GM10248 (cell line): ENCODE data around the gene DEPP1.

Experiments used
- CTCF ChIA-PET: fragments of 300-600 bp; sonication (Branson Sonifier 250); formaldehyde crosslinking; extraction: SDS; loops from one replicate; lab custom pipeline; 2021; ENCODE audit warnings: antibody characterized with exemption; lab: Yijun Ruan, JAX
- POLR2A ChIA-PET: fragments of 350-650 bp; sonication (Branson Sonifier 250); formaldehyde crosslinking; extraction: SDS; loops from one replicate; lab custom pipeline; 2020; ENCODE audit warnings: antibody characterized with exemption; lab: Yijun Ruan, JAX
- DNase-seq: peaks from one replicate; pipeline ENCODE4 v3.0.0; 2012; ENCODE audit errors: extremely low spot score
- TF ChIP-seq, protein P1 (sequence below): IDR thresholded peaks from 2 replicates; pipeline ENCODE4 v1.5.1; 2012; ENCODE audit warnings: mild to moderate bottlenecking, low read depth; ENCODE audit errors: extremely low read depth, missing control alignments, control extremely low read depth

Gene DEPP1

DNA sequence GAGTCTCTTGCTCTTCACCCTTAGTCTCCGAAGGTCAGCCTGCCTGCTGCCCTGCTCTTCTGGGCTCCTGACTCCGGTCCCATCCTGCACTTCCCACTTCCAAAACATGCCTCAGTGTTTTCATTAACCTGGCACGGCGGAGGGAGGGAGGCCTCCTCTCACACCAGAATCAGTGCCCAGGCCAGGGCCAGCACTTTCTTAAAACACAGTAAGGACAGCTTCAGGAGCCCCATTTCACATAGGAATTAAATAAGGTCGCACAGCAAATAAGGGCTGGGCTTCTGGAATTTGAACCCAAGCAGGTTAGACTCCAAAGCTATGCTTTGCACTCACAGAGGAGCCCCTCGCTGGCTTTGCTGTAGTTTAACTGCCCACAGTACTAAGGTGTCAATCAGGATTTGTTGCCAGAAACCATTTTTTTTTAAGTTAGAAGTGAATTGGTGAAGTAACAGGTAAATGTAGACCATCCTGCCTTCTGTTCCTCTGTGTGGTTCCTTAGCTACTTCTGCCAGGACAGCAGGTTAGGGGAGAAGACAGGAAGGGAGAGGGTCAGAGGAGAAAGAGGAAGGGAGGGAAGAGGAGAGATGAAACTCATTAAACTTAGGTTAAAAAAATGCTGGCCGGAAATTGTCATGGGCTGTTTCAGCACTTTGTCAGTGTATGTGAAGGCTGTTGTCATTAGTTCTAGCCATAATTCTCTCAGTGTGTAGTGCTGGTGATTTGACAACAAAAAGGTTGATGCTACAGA is 18.0 kb downstream of the DEPP1 start:
- TF ChIP-seq, protein P1, sequence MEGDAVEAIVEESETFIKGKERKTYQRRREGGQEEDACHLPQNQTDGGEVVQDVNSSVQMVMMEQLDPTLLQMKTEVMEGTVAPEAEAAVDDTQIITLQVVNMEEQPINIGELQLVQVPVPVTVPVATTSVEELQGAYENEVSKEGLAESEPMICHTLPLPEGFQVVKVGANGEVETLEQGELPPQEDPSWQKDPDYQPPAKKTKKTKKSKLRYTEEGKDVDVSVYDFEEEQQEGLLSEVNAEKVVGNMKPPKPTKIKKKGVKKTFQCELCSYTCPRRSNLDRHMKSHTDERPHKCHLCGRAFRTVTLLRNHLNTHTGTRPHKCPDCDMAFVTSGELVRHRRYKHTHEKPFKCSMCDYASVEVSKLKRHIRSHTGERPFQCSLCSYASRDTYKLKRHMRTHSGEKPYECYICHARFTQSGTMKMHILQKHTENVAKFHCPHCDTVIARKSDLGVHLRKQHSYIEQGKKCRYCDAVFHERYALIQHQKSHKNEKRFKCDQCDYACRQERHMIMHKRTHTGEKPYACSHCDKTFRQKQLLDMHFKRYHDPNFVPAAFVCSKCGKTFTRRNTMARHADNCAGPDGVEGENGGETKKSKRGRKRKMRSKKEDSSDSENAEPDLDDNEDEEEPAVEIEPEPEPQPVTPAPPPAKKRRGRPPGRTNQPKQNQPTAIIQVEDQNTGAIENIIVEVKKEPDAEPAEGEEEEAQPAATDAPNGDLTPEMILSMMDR, result no peak
- POLR2A ChIA-PET, result interaction anchor here (1.3 kb wide), 1 partner anchor 18 kb away, joined by 4 read pairs; the partner anchor contains the start of gene DEPP1
- DNase-seq, result no peak
- CTCF ChIA-PET, result interaction anchor here (5.1 to 14.0 kb wide), 4 partner anchors 8 to 26 kb away, joined by 29 to 151 read pairs (median 116); partner anchors contain the start of genes DEPP1 and RASSF4

- ChIA-PET CTCF (interaction anchor here (5.1 to 14.0 kb wide), 4 partner anchors 8 to 26 kb away, joined by 29 to 151 read pairs (median 116); partner anchors contain the start of genes DEPP1 and RASSF4), POLR2A (interaction anchor here (1.0 kb wide), 2 partner anchors 17 to 19 kb away, joined by 3 to 9 read pairs; partner anchors contain the start of gene DEPP1)
- DNase-seq, result no peak
- TF ChIP-seq, protein P1, result no peak
These were observed 18.5 kb downstream of the DEPP1 start for GRCh38 chr10:44960088-44960460.

DNA sequence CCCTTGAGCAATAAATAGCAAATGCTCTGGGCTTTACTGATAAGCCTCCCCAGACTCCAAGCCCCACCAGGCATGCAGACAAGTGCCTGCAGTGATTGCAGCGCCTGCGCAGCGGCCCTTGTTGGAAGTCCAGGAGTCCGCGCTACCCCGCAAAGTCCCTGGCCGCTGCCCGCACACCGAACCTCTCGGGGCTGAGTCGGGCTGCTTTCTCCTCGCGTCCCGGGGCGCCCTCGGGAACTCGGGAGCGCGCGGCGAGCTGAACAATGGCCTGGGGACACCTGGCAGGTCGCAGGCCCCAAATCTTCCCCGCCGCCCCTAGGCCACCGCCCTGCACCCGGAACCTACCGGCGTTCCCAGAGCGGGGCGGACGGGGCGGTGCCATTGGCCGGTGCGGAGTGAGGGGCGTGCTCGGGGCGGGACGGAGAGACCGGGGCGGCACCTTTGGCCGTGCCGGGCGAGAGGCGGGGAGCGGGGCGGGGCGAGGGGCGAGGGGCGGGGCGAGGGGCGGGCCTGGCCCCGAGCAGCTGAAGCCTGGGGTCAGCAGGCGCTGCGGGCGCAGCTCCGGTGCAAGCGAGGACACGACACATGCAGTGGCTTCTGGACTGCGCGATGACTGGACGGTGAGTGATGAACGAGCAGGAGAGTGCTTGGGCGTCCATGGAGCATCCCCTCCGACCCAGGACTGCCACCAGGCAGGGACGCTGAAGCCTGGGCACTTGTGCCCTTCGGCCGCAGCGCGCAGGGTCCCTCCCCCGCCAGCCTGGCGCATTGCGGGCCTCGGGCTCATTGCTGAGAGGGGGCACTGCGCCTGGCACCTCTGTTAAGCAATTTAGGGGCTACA is 19.1 kb downstream of the DEPP1 start, which contains the start of gene RASSF4:
Gene RASSF4, plus strand, starts transcription at position 556 of the 841 bp plus-strand sequence. CDS start 10,401 bp downstream, outside the sequence.
- ChIA-PET CTCF (interaction anchor here (9.8 to 14.7 kb wide), 4 partner anchors 5 to 25 kb away, joined by 114 to 151 read pairs (median 134); partner anchors contain the start of genes DEPP1 and RASSF4), POLR2A (interaction anchor here (1.0 kb wide), 2 partner anchors 18 to 20 kb away, joined by 3 to 9 read pairs; partner anchors contain the start of gene DEPP1)
- peak; percentile 99 for DNase-seq
- TF ChIP-seq, protein P1, result no peak

DNA sequence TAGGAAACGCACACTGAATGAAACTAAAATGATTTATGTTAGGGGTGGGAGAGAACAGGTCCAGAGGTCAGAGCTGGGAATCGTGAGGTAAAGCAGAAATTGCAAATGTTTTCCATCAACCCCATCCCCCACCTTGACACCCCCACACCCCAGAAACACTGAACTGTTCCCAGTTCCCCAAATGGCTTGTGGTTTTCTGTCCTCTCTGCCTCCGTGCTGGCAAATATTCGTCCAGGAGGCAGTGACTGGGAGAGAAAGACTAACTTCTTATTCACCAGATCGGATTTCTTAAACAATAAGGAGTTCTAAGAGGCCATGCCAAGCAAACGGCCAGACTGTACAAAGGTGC is 19.7 kb downstream of the DEPP1 start:
- CTCF ChIA-PET, result interaction anchor here (9.8 to 14.7 kb wide), 4 partner anchors 5 to 25 kb away, joined by 114 to 151 read pairs (median 134); partner anchors contain the start of genes DEPP1 and RASSF4
- DNase-seq, result no peak
- POLR2A ChIA-PET, result no interaction called here

DNA sequence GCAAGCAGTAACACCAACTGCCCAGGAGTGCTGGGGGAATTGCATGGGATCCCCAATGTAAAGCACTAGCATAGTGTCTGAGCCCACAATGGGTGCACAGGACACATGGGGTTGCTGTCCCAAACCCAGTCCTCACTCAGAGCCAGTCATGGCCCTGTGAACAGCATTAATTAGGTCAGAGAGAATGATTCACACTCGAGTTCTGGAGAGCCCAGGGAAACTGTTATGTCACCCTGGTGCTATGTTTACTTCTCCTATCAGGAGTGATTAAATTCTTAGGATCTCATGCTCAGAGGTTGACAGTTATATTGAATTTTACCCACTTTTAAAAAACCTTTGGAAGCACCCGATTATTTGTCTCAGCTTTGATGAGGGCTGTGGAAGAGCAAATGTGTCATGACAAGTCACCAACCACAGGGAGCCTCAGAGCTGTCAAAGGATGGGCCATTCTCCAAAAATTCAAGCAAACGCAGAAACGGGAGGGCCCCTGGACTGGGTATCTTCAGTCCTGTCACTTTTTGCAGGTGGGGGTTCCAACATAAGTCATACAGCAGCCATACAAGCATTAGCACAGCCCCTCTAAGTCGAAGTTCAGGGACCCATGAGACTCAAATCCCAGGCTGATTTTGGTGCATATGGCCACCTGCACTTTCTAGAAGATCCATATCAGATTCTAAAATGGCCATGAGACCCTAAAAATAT is 20.3 kb downstream of the DEPP1 start:
- no peak for DNase-seq
- ChIA-PET POLR2A (no interaction called here), CTCF (interaction anchor here (1.2 to 14.7 kb wide), 5 partner anchors 6 to 30 kb away, joined by 3 to 151 read pairs (median 117); partner anchors contain the start of genes DEPP1 and RASSF4)
- TF ChIP-seq, protein P1, result no peak

More for the DNA sequence above, 19.7 kb downstream of the DEPP1 start:
- TF ChIP-seq, protein P1, result no peak
